22Rv1 (cell line): Measurements from ENCODE around the gene ATP10B.

Experiments
- ZFX ChIP-seq: fragments of 450-650 bp; IDR thresholded peaks from 2 replicates; pipeline ENCODE4 v1.6.1; 2017; ENCODE audit warnings: antibody characterized with exemption, borderline replicate concordance
- TF ChIP-seq, protein P1 (sequence below): fragments of 450-650 bp; IDR thresholded peaks from 2 replicates; pipeline ENCODE4 v1.5.1; 2017; ENCODE audit warnings: mild to moderate bottlenecking

DNA sequence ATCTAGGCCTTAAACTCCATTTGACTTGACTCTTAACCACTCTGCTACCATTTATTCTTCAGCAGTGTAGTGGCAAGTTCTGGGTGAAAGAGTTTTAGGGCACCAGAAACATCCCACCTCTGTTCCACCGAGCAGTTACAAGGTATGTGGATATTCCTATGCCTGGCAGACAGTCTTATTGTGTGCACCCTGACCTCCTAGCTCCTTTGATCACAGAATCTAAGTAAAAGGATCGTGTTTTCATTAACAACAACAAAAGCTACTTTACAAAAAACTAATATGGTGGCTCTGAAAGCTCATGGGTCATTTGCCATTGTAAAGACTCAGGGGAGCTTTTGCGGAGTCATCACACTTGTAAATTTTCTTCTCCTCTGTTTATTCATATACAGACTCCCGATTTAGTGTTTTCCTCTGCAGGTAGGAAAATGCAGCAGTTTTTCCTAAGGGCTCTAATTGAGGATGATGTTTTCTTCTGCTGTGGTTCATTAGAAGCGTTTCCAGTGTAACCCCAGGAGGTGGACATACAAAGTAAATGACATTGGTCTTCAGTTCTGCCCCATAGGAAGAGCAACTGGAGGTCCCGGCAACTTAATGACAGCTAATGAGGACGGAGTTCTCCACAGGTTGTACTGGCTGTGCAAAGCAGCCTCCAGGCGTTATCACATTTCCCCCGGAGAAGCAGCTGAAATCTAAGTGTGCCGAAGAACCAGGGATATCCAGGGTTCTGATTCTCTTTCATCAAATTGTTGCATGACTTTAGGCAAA lies 78.2 kb downstream of the ATP10B start:
- TF ChIP-seq, protein P1, sequence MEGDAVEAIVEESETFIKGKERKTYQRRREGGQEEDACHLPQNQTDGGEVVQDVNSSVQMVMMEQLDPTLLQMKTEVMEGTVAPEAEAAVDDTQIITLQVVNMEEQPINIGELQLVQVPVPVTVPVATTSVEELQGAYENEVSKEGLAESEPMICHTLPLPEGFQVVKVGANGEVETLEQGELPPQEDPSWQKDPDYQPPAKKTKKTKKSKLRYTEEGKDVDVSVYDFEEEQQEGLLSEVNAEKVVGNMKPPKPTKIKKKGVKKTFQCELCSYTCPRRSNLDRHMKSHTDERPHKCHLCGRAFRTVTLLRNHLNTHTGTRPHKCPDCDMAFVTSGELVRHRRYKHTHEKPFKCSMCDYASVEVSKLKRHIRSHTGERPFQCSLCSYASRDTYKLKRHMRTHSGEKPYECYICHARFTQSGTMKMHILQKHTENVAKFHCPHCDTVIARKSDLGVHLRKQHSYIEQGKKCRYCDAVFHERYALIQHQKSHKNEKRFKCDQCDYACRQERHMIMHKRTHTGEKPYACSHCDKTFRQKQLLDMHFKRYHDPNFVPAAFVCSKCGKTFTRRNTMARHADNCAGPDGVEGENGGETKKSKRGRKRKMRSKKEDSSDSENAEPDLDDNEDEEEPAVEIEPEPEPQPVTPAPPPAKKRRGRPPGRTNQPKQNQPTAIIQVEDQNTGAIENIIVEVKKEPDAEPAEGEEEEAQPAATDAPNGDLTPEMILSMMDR = no peak
- TF ChIP-seq ZFX = no peak
